Measurements from ENCODE around the gene DBX1.
"Not testable (repeated sequence)": the region's sequence is repeated elsewhere in the genome, so short reads cannot be mapped to it uniquely, and the experiment has no call there.

- not testable (repeated sequence) for TF ChIP-seq SP1 (IDR thresholded peaks at IDR 0.05); BHLHE40 (IDR thresholded peaks at IDR 0.05; ENCODE audit: borderline replicate concordance); FOXK2 (IDR thresholded peaks at IDR 0.05); L3MBTL2 (conservative IDR thresholded peaks at IDR 0.05)
These were observed 31.8 kb downstream of the DBX1 start for GRCh38 chr11:20128528-20128825.

Measured in HEK293T (cell line).